A673 (cell line): ENCODE results near the gene HELZ.

ENCODE experiments used
- CTCF ChIP-seq: fragments of 300-800, 200-600 bp; sonication (generic); conservative IDR thresholded peaks from 2 replicates; pipeline ENCODE4 v1.5.1; 2017; ENCODE audit warnings: low read depth, mild to moderate bottlenecking, antibody characterized with exemption, low read length, moderate library complexity, mixed read lengths
- EZH2 ChIP-seq: fragments of 200-600 bp; sonication (generic); IDR thresholded peaks from 2 replicates; pipeline ENCODE4 v1.6.1; 2017; ENCODE audit warnings: borderline replicate concordance, low read depth, mild to moderate bottlenecking, mixed read lengths, antibody characterized with exemption, low read length; ENCODE audit not compliant: poor library complexity, severe bottlenecking

- TF ChIP-seq CTCF (no peak), EZH2 (no peak)
These were observed 1.3 kb upstream of the HELZ start for GRCh38 chr17:67246403-67246652.
